Activated T-helper 2 cell treated with anti-CD3 and anti-CD28 coated beads, Interferon-gamma antibody, Interleukin-2, Interleukin-4, amounts not matched to agents 10 μg/mL and 5 μg/mL and 100 μg/mL, durations not matched to agents 14 hours and 24 hours and 36 hours (primary cell): ENCODE data around the gene RHOBTB1. TPM values are rescaled to one million over a fixed set of nuclear protein-coding genes. Genes with fewer than 3 reads are reported as not detected.
"Not testable (repeated sequence)": the region's sequence is repeated elsewhere in the genome, so short reads cannot be mapped to it uniquely, and the experiment has no call there.

Experiments used
- DNase-seq: peaks from one replicate; pipeline ENCODE4 v3.0.0; 2021; ENCODE audit warnings: low spot score
- H3K27ac Mint-ChIP-seq: one replicate; pipeline ENCODE4 v1.8.0; 2021; ENCODE audit warnings: mixed read lengths
- H3K27me3 Mint-ChIP-seq: one replicate; pipeline ENCODE4 v1.8.0; 2021; ENCODE audit warnings: low read depth, mixed read lengths
- H3K36me3 Mint-ChIP-seq: one replicate; pipeline ENCODE4 v1.8.0; 2021; ENCODE audit warnings: low read depth, mixed read lengths
- H3K4me1 Mint-ChIP-seq: one replicate; pipeline ENCODE4 v1.8.0; 2021; ENCODE audit warnings: low read depth, mixed read lengths
- H3K4me3 Mint-ChIP-seq: one replicate; pipeline ENCODE4 v1.8.0; 2021; ENCODE audit warnings: low read depth, mild to moderate bottlenecking, moderate library complexity, mixed read lengths
- H3K9me3 Mint-ChIP-seq: one replicate; pipeline ENCODE4 v1.8.0; 2021; ENCODE audit warnings: mixed read lengths
- intact Hi-C: fragments of 100-400 bp; cut with micrococcal nuclease; formaldehyde crosslinking; loops from one replicate; pipeline ENCODE4 v1.15.1; 2023
- total RNA-seq: library from RNA; stranded (reverse); gene quantifications from 2 replicates; pipeline ENCODE4 v1.2.3, GENCODE V29; 2022

Gene RHOBTB1
- total RNA-seq, 1 donor from 2014 or later, result 0.30 TPM

DNA sequence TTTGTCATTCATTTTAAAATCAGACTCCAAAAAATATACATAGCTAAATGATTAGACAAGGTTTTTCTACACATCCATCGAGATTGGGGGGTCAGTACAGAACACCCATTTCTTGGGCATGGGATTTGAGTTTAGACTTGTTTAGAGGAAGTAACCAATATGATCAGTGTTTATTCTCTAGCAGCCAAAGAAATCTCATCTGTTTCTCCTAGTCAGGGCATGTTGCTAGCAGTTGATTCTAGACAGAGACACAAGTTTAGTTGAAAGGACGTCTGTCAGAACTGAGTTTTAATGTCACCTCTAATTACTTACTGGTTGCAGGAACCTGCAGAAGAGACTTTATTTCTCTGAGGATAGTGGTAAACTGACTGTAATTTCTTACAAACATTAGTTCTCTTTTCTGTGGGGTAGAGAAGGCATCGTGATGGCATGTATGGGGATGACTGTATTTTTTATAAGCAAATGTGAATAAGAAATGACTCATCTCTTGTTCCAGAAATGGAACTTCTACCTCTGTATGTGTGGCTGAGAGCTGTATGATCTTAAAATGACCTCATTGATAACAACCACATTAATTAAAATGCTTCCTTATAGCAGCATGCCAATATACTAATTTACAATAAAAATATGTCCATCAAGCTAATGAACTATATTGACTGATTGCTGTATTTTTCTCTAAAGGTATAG lies 30.6 kb upstream of the RHOBTB1 start:
- Mint-ChIP-seq H3K4me1 (peaks cover 11% of the 10 kb centered on the region), H3K4me3 (no peak overlapping the region)
- intact Hi-C loops, result no loop called here

DNA sequence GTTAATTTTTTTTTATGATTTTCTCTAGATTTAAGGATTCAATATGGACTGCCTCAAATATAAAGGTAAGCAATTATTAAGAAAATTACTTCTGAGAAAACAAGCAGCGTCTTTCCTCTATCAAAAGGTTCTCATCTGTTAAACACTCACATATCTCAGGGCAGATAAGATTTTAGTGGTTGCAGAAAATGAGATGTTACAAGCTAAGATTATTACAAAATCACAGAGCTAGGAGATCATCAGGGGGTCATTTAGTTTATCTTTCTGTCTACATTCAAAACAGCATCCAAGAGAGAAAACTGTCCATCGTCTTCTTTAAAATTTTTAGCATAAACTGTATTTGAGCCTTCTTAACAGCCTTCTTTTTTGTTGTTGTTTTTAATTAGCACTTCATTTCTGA lies 29.1 kb upstream of the RHOBTB1 start:
- Mint-ChIP-seq H3K27me3 (peaks cover 5% of the 10 kb centered on the region), H3K4me1 (peaks cover 20% of the 10 kb centered on the region), H3K36me3 (no peaks in the 10 kb centered on the region), H3K4me3 (no peak overlapping the region), H3K9me3 (no peaks in the 10 kb centered on the region), H3K27ac (no peak overlapping the region)
- intact Hi-C loops, result no loop called here
- DNase-seq, result no peak

More for the DNA sequence above, 30.6 kb upstream of the RHOBTB1 start:
- Mint-ChIP-seq H3K27ac (no peak overlapping the region), H3K36me3 (no peaks in the 10 kb centered on the region), H3K27me3 (peaks cover 8% of the 10 kb centered on the region), H3K9me3 (no peaks in the 10 kb centered on the region)
- DNase-seq, result no peak

DNA sequence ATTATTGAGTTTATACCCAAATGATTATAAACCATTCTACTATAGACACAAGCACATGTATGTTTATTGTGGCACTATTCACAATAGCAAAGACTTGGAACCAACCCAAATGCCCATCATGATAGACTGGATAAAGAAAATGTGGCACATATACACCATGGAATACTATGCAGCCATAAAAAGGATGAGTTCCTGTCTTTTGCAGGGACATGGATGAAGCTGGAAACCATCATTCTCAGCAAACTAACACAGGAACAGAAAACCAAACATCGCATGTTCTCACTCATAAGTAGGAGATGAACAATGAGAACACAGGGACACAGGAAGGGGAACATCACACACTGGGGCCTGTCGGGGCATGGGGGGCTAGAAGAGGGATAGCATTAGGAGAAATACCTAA lies 28.2 kb upstream of the RHOBTB1 start:
- peaks cover 29% of the 10 kb centered on the region for H3K4me1 Mint-ChIP-seq
- H3K9me3 Mint-ChIP-seq, H3K27me3 Mint-ChIP-seq, H3K4me3 Mint-ChIP-seq, DNase-seq, H3K27ac Mint-ChIP-seq, intact Hi-C loops, H3K36me3 Mint-ChIP-seq: not testable (repeated sequence)

DNA sequence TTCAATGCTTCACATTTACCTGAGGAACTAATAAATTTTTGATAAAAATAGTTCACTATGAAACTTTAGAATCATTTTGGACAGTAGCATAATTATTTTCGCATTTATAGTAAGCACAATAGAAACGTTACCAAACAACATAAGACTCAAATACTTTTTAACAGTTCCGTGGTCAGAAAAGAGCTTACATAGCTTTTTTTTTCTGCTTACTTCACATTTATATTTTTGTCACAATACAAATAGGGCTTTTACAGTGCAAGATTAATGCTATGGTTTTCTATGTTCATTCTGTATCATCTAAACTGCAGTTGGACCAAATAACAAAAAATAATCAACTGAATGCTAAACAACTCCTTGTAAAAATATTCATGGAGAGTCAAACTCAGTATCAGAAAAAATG lies 26.5 kb upstream of the RHOBTB1 start:
- intact Hi-C loops, result no loop called here
- peaks cover 30% of the 10 kb centered on the region for H3K4me1 Mint-ChIP-seq
- no peak for DNase-seq
- no peak overlapping the region for H3K27ac Mint-ChIP-seq
- H3K4me3 Mint-ChIP-seq, result no peak overlapping the region
- H3K36me3 Mint-ChIP-seq, result no peaks in the 10 kb centered on the region
- peaks cover 8% of the 10 kb centered on the region for H3K27me3 Mint-ChIP-seq
- H3K9me3 Mint-ChIP-seq, result no peaks in the 10 kb centered on the region

DNA sequence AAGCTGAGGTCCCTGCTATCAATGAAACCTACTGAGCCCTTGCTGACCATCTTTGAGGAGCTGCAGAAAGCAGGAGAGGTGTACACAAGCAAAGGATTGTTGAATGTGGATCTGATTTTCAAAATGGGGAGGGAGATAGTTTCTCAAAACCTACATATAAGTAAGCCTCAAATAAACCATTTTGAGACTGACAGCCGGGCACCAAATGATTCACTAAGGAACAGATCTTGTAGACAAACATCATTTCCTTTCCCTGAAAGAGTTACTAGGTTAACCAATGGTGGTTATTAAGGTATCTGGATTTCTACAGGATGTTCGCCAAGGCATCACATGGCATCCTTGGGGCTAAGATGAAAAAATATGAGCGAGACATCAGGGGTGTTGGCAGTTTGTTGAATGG lies 24.5 kb upstream of the RHOBTB1 start:
- DNase-seq, result no peak
- Mint-ChIP-seq H3K4me1 (peaks cover 25% of the 10 kb centered on the region), H3K27me3 (peaks cover 16% of the 10 kb centered on the region), H3K9me3 (no peaks in the 10 kb centered on the region), H3K36me3 (no peaks in the 10 kb centered on the region), H3K4me3 (no peak overlapping the region), H3K27ac (peak overlapping the region; percentile 70)
- intact Hi-C loops, result loop anchor here (5.0 kb wide), 1 partner anchor 319 kb away; no protein-coding TSS in a partner anchor

DNA sequence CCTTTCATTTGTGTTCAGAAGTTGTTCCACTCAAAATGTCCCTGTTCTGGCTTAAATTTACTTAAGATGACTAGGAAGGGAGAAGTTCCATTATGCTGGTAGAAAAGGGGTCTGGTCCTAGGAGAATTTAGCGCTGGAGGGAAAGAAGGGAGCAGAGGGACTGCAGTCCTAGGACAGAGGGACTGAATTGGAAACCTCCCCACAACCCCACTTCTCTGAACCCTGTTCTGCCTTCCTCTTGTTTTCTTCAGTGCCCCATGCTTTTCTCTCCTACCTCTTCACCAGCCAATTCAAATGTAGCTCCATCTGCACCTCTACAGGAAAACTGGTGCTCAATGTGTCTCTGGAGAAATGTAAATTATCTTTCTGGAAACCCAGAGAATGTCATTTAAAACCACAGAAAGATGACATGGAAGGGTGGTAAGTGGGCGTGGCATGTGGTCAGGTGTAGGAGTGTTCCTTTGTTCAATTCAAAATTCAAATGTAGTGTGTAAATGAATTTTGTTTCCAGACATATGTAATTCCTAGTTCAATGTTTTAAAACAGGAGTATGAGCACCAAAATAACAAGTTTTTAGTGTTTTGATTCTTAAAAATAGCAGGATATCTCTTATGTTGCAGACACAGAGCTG lies 24.0 kb upstream of the RHOBTB1 start:
- Mint-ChIP-seq H3K36me3 (no peaks in the 10 kb centered on the region), H3K27ac (peak overlapping the region; percentile 70), H3K9me3 (no peaks in the 10 kb centered on the region), H3K27me3 (peaks cover 17% of the 10 kb centered on the region), H3K4me3 (no peak overlapping the region), H3K4me1 (peaks cover 26% of the 10 kb centered on the region)
- intact Hi-C loops, result loop anchor here (5.0 kb wide), 1 partner anchor 319 kb away; no protein-coding TSS in a partner anchor
- DNase-seq, result no peak

DNA sequence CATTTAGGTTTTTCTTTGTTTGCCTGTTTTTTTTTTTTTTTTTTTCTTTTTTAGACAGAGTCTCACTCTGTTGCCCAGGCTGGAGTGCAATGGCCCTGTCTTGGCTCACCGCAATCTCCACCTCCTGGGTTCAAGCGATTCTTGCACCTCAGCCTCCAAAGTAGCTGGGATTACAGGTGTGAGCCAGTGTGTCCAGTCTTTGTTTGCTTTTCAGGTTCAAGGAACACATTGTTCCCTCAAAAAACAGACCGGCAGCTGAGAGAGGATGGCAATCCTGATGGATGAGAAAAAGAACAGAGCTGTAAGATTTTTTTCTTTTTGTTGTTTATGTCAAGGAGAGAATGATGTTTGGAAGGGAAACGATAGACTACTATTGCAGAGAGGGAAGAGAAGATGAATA lies 23.3 kb upstream of the RHOBTB1 start:
- Mint-ChIP-seq H3K27me3 (peaks cover 22% of the 10 kb centered on the region), H3K4me1 (peaks cover 26% of the 10 kb centered on the region), H3K9me3 (no peaks in the 10 kb centered on the region), H3K4me3 (no peak overlapping the region), H3K36me3 (no peaks in the 10 kb centered on the region), H3K27ac (no peak overlapping the region)
- no peak for DNase-seq
- intact Hi-C loops, result loop anchor here (5.0 kb wide), 1 partner anchor 320 kb away; no protein-coding TSS in a partner anchor

DNA sequence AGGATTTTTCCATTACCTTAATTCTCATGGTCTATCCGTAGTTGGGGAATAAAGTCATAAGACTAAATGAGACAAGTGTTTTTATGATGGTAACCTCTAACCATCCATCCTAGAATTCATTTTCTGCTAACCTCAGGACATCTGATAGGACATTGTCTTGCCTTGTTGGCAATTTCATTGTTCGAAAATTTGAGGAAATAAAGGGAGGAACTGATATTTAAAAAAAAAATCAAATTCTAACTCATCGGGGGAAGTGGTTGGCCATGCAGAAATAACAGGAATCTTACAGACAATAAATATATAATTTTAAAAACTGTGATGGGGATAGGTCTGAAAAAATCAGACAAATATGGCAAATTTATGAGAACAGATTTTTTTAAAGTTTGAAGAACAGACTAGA lies 21.7 kb upstream of the RHOBTB1 start:
- Mint-ChIP-seq H3K36me3 (no peaks in the 10 kb centered on the region), H3K27me3 (peaks cover 27% of the 10 kb centered on the region), H3K4me1 (peaks cover 26% of the 10 kb centered on the region), H3K9me3 (no peaks in the 10 kb centered on the region), H3K27ac (no peak overlapping the region), H3K4me3 (no peak overlapping the region)
- no peak for DNase-seq
- intact Hi-C loops, result loop anchor here (2.0 to 5.0 kb wide), 3 partner anchors 23 to 322 kb away; no protein-coding TSS in a partner anchor

DNA sequence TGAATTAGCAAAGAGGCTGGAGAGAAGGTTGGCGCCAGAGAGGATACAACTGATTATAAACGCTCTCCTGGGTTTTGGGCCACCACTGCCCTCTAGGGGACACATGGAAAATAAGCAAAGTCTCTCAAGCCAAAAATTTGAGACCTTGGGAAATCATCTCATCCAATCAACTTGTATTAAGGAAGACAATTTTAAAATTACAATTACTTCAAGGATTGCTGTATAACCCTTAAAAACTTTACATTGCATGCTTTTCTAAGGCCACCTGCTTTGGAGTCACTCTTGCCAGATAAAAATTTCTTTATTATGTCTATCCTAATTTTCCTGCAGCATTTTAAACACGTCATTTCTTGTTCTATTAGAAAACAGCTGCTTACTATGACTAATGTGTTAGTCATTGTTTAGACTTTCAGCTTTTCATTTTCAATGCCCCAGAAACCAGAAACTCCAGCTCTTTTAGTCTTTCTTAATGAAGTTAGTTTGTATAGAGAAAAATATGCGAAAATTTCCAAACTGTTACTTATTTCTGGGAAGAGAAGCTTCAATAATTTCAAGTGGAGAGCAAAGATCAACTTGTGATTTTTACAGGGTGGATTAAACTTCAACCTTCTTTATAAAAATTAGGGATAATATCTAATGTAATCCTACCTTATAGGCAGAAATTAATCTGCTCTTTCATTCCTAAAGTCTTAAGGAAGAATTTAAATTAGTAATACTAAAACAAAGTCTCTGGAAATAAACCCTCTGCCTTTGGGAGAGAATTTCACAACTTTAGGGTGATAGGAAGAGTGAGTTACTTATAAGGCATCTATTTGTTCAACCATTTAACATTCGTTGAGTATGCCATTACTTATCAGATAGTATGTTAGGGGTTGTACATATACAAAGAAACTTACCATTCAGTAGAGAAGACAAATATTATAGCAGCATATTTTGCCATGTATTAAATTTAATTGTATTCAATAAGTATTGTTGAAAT lies 20.6 kb upstream of the RHOBTB1 start:
- Mint-ChIP-seq H3K9me3 (no peaks in the 10 kb centered on the region), H3K4me1 (peaks cover 26% of the 10 kb centered on the region), H3K27me3 (peaks cover 36% of the 10 kb centered on the region), H3K27ac (no peak overlapping the region), H3K4me3 (no peak overlapping the region), H3K36me3 (no peaks in the 10 kb centered on the region)
- DNase-seq, result peak; percentile 19
- intact Hi-C loops, result loop anchor here (1.0 to 5.0 kb wide), 4 partner anchors 22 to 323 kb away; no protein-coding TSS in a partner anchor

DNA sequence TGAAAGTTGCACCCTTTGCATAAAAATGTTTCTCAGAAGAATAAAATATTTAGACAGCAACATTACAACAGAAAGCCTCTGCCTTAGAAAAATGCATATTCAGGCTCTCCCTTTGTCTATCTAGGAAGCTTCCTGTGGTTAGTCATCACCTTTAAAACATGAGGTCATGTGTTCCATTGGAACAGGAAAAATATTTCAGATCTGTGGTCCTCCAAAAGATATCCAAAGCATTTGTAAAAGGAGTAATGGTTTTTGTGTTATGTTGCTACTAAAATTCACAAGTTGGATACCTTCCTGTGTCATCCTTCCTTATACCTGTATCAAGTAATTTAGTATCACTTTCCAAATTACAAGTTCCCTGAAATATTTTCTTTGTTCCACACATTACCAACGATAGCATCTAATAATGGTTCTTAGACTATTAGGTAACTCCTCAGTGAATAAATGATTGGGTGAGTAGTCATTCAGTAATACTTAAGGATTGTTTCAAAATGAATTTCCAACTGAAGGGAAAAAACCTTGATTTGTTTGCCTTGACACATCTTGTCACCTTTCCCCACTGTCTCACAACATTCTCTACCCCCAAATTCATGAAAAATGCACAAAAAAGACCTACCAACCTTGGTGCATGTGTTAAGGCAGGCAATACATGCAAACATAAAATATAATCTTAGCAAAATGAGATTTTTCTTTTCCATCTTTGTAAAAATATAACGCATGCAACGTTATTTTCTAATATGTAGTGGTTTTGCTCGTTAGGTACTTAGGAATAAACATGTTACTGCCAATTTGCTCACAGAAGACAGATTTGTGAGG lies 19.7 kb upstream of the RHOBTB1 start:
- H3K36me3 Mint-ChIP-seq, result no peaks in the 10 kb centered on the region
- no peak overlapping the region for H3K27ac Mint-ChIP-seq
- peaks cover 23% of the 10 kb centered on the region for H3K4me1 Mint-ChIP-seq
- intact Hi-C loops, result loop anchor here (1.0 to 2.0 kb wide), 3 partner anchors 21 to 147 kb away; no protein-coding TSS in a partner anchor
- no peak for DNase-seq
- no peaks in the 10 kb centered on the region for H3K9me3 Mint-ChIP-seq
- peaks cover 35% of the 10 kb centered on the region for H3K27me3 Mint-ChIP-seq
- no peak overlapping the region for H3K4me3 Mint-ChIP-seq

DNA sequence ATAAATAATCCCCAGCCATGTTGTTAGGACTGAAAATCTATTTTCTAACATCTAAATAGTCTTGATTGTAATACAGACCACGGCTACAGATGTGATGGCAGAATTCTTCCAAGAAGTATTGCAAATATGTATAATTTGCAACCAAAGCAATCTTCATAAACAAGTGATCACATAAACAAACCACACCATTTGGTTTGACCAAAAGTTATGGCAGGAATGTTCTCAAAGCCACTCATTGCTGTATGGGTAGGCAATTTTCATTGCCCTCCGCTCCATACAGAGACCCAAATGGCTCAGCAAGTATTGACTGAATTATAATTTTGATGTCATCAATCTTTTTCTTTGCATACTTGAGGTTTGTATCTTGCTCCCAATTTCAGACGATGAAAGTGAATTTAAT lies 19.0 kb upstream of the RHOBTB1 start:
- Mint-ChIP-seq H3K9me3 (no peaks in the 10 kb centered on the region), H3K27me3 (peaks cover 38% of the 10 kb centered on the region), H3K4me3 (no peak overlapping the region), H3K36me3 (no peaks in the 10 kb centered on the region), H3K4me1 (peaks cover 16% of the 10 kb centered on the region), H3K27ac (no peak overlapping the region)
- intact Hi-C loops, result no loop called here
- no peak for DNase-seq

DNA sequence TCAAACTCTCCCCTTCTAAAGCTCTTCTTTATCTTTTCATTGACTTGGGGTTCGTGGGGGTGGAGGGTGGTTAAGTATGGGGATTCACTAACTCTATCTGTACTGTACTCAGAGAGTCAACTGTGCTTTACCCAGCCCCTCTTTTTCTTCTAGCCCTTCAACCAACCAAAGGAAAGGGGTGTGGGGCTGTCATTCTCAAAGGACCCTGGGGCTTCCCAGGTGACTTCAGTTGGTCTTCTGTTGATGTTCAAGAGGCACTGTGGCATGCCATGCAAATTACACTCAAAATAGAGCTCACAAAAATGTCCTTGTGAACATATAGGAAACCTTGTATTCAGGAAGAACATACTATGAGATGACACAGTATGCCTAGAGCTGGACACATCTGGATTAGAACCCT lies 16.9 kb upstream of the RHOBTB1 start:
- peaks cover 7% of the 10 kb centered on the region for H3K4me1 Mint-ChIP-seq
- DNase-seq, result no peak
- H3K27me3 Mint-ChIP-seq, result peaks cover 44% of the 10 kb centered on the region
- no peaks in the 10 kb centered on the region for H3K36me3 Mint-ChIP-seq
- H3K4me3 Mint-ChIP-seq, result no peak overlapping the region
- H3K9me3 Mint-ChIP-seq, result no peaks in the 10 kb centered on the region
- intact Hi-C loops, result no loop called here
- H3K27ac Mint-ChIP-seq, result no peak overlapping the region
